ENCODE data around the gene MARCHF3.

The MARCHF3 gene

DNA sequence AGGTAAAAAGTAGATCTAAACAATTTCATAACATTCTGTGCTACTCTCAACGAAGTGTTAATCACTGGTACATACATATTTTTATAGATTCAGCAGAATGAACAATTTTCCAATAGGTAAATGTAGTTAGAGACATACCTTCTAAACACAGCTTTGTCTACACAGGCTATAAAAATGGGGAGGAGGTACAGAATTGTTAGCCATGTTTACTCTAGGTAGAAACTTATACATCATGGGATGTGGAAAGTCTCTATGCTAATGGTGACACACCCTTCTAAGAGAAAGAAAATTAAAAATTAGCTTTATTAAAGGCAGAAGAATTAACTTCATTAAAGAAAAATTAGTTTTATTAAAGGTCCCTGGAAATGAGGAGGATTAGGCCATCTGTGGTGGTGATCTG lies 31.2 kb upstream of the MARCHF3 start:
- no CpG with 5 or more reads among the region's 1 CpG for WGBS (ENCODE audit: extremely low coverage, insufficient coverage, insufficient read length)
- H4K91ac ChIP-seq (ENCODE audit: low read depth, low read length): no peak overlapping the region
- no peak overlapping the region for H4K8ac ChIP-seq (ENCODE audit: low read depth, low read length)
- H3K9ac ChIP-seq (ENCODE audit: low read length): no peak overlapping the region
- no peak overlapping the region for H2BK120ac ChIP-seq (ENCODE audit: insufficient read depth, low read length, poor library complexity)
- H3K79me2 ChIP-seq (ENCODE audit: control insufficient read depth, insufficient read depth, low read length, poor library complexity): no peaks in the 10 kb centered on the region
- H3K4me2 ChIP-seq (ENCODE audit: low read length): no peak overlapping the region
- H3K27ac ChIP-seq (ENCODE audit: low read depth, low read length): no peak overlapping the region
- no peak overlapping the region for H3K4ac ChIP-seq (ENCODE audit: low read depth, low read length)
- H3K4me1 ChIP-seq (ENCODE audit: control insufficient read depth in 1 of 2, insufficient read depth in 2 of 2, low read length in 2 of 2): no peaks in the 10 kb centered on the region
- no peak overlapping the region for H3K14ac ChIP-seq (ENCODE audit: low read length)
- DNase-seq: no peak
- no peaks in the 10 kb centered on the region for H3K79me1 ChIP-seq (ENCODE audit: low read length)
- H2BK5ac ChIP-seq (ENCODE audit: low read depth, low read length, poor library complexity): no peak overlapping the region
- H3K4me3 ChIP-seq (ENCODE audit: low read depth, low read length): no peak overlapping the region
- H2AFZ ChIP-seq (ENCODE audit: insufficient read depth, low read length, poor library complexity): no peak overlapping the region
- no peak overlapping the region for H3K23ac ChIP-seq (ENCODE audit: low read length)
- no peaks in the 10 kb centered on the region for H3K27me3 ChIP-seq (ENCODE audit: insufficient read depth, low read length)
- no peak overlapping the region for H4K12ac ChIP-seq (ENCODE audit: low read depth, low read length)
- H2AK5ac ChIP-seq (ENCODE audit: low read length): no peak overlapping the region
- no peak overlapping the region for H2BK12ac ChIP-seq (ENCODE audit: low read length)
- no peak overlapping the region for H3K18ac ChIP-seq (ENCODE audit: low read length)
- H3K9me3 ChIP-seq (ENCODE audit: insufficient read depth, low read depth, low read length): no peaks in the 10 kb centered on the region
- no peaks in the 10 kb centered on the region for H3K36me3 ChIP-seq (ENCODE audit: control insufficient read depth in 1 of 2, insufficient read depth in 2 of 2, low read length in 2 of 2)

DNA sequence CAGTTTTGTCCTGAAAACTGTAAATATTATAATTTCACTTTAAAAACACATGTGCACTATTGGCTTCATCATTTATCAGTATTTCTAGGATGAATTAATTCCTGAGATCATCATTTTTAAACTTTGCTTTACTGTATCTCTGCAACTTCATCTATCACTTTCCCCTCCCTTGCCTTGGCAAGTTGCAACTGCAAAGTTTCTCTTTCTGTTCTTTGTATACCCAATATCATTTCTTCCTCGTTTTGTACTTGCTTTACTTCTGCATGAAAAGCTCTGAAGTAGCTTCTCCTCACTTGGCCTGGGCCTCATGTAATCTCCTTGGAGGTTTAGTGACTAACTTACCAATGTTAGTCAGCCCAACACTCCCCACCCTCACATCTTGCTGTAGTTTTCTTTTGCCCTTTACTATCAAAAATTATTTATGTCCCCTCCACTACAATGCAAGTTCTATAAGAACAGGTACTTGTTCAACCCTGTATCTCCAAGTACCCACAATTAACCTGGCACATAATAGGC lies 30.2 kb upstream of the MARCHF3 start:
- H2BK120ac ChIP-seq (ENCODE audit: insufficient read depth, low read length, poor library complexity): no peak overlapping the region
- H3K36me3 ChIP-seq (ENCODE audit: control insufficient read depth in 1 of 2, insufficient read depth in 2 of 2, low read length in 2 of 2): no peaks in the 10 kb centered on the region
- DNase-seq: no peak
- H4K8ac ChIP-seq (ENCODE audit: low read depth, low read length): no peak overlapping the region
- no peak overlapping the region for H2AFZ ChIP-seq (ENCODE audit: insufficient read depth, low read length, poor library complexity)
- no peak overlapping the region for H3K14ac ChIP-seq (ENCODE audit: low read length)
- H3K9me3 ChIP-seq (ENCODE audit: insufficient read depth, low read depth, low read length): no peaks in the 10 kb centered on the region
- H3K4me2 ChIP-seq (ENCODE audit: low read length): no peak overlapping the region
- H3K23ac ChIP-seq (ENCODE audit: low read length): no peak overlapping the region
- no CpG with 5 or more reads among the region's 1 CpG for WGBS (ENCODE audit: extremely low coverage, insufficient coverage, insufficient read length)
- H3K4ac ChIP-seq (ENCODE audit: low read depth, low read length): no peak overlapping the region
- H4K12ac ChIP-seq (ENCODE audit: low read depth, low read length): no peak overlapping the region
- H4K91ac ChIP-seq (ENCODE audit: low read depth, low read length): no peak overlapping the region
- H3K18ac ChIP-seq (ENCODE audit: low read length): no peak overlapping the region
- no peak overlapping the region for H3K4me3 ChIP-seq (ENCODE audit: low read depth, low read length)
- H3K4me1 ChIP-seq (ENCODE audit: control insufficient read depth in 1 of 2, insufficient read depth in 2 of 2, low read length in 2 of 2): no peaks in the 10 kb centered on the region
- H2BK12ac ChIP-seq (ENCODE audit: low read length): no peak overlapping the region
- no peak overlapping the region for H2AK5ac ChIP-seq (ENCODE audit: low read length)
- no peak overlapping the region for H3K27ac ChIP-seq (ENCODE audit: low read depth, low read length)
- no peak overlapping the region for H2BK5ac ChIP-seq (ENCODE audit: low read depth, low read length, poor library complexity)
- H3K79me1 ChIP-seq (ENCODE audit: low read length): no peaks in the 10 kb centered on the region
- H3K27me3 ChIP-seq (ENCODE audit: insufficient read depth, low read length): no peaks in the 10 kb centered on the region
- H3K79me2 ChIP-seq (ENCODE audit: control insufficient read depth, insufficient read depth, low read length, poor library complexity): no peaks in the 10 kb centered on the region
- no peak overlapping the region for H3K9ac ChIP-seq (ENCODE audit: low read length)

DNA sequence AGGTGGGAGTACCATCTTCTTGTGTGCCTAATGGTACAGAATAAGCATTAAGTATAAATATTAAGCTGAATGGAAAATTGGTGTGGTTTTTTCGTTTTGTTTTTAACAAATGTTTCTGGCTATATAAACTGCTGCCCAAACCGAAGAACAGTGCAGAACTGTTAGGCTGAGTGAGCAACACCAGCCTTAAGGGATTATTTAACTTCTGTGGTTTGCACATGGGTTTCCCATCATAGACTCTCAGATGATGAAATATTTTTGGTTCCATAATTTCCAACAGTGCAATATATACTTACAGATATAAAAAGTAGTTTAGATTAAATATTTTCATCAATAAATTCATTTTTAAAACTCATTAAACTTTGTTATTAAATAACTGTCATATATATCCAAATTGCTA lies 26.5 kb upstream of the MARCHF3 start:
- Histone ChIP-seq H3K36me3 (ENCODE audit: control insufficient read depth in 1 of 2, insufficient read depth in 2 of 2, low read length in 2 of 2) (no peaks in the 10 kb centered on the region), H2BK120ac (ENCODE audit: insufficient read depth, low read length, poor library complexity) (no peak overlapping the region), H3K14ac (ENCODE audit: low read length) (no peak overlapping the region), H3K27ac (ENCODE audit: low read depth, low read length) (no peak overlapping the region), H3K79me1 (ENCODE audit: low read length) (no peaks in the 10 kb centered on the region), H3K4me1 (ENCODE audit: control insufficient read depth in 1 of 2, insufficient read depth in 2 of 2, low read length in 2 of 2) (no peaks in the 10 kb centered on the region), H3K27me3 (ENCODE audit: insufficient read depth, low read length) (no peaks in the 10 kb centered on the region), H4K91ac (ENCODE audit: low read depth, low read length) (no peak overlapping the region), H3K9ac (ENCODE audit: low read length) (no peak overlapping the region), H3K18ac (ENCODE audit: low read length) (no peak overlapping the region), H3K4ac (ENCODE audit: low read depth, low read length) (no peak overlapping the region), H2BK12ac (ENCODE audit: low read length) (no peak overlapping the region), H2AFZ (ENCODE audit: insufficient read depth, low read length, poor library complexity) (no peak overlapping the region), H3K9me3 (ENCODE audit: insufficient read depth, low read depth, low read length) (no peaks in the 10 kb centered on the region), H3K4me2 (ENCODE audit: low read length) (no peak overlapping the region), H3K4me3 (ENCODE audit: low read depth, low read length) (no peak overlapping the region), H4K12ac (ENCODE audit: low read depth, low read length) (no peak overlapping the region), H3K23ac (ENCODE audit: low read length) (no peak overlapping the region), H2BK5ac (ENCODE audit: low read depth, low read length, poor library complexity) (no peak overlapping the region), H4K8ac (ENCODE audit: low read depth, low read length) (no peak overlapping the region), H3K79me2 (ENCODE audit: control insufficient read depth, insufficient read depth, low read length, poor library complexity) (no peaks in the 10 kb centered on the region), H2AK5ac (ENCODE audit: low read length) (no peak overlapping the region)
- WGBS (ENCODE audit: extremely low coverage, insufficient coverage, insufficient read length): 100% methylated on average over 1 of the region's 2 CpGs
- DNase-seq: no peak

DNA sequence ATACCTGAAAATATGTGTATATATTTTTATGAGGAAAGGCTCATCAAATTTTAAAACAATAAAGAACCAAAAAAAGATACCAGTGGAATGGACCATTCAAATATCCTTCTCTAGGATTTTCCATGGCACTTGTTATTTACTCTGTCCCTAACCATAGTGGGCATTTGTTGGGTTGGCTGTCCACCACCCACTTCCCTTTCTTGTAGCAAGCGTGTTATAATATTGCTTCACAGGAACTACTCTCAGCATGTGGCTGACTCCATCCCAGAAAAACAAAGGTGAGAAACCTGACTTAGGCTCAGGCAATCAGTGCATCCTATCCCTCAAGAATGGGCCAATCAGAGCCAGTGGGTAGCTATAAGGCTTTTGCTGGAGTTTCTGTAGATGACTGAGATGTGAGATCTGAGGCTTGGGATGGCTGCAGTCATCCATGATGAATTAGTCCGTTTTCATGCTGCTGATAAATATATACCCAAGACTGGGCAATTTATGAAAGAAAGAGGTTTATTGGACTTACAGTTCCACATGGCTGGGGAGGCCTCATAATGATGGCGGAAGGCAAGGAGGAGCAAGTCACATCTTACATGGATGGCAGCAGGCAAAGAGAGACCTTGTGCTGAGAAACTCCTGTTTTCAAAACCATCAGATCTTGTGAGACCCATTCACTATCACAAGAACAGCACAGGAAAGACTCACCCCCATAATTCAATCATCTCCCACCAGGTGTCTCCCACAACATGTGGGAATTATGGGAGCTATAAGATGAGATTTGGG lies 25.7 kb upstream of the MARCHF3 start:
- Histone ChIP-seq H3K9ac (ENCODE audit: low read length) (no peak overlapping the region), H3K79me1 (ENCODE audit: low read length) (no peaks in the 10 kb centered on the region), H3K27ac (ENCODE audit: low read depth, low read length) (no peak overlapping the region), H2AFZ (ENCODE audit: insufficient read depth, low read length, poor library complexity) (no peak overlapping the region), H3K4ac (ENCODE audit: low read depth, low read length) (no peak overlapping the region), H3K18ac (ENCODE audit: low read length) (no peak overlapping the region), H3K23ac (ENCODE audit: low read length) (no peak overlapping the region), H3K4me1 (ENCODE audit: control insufficient read depth in 1 of 2, insufficient read depth in 2 of 2, low read length in 2 of 2) (no peaks in the 10 kb centered on the region), H2BK5ac (ENCODE audit: low read depth, low read length, poor library complexity) (no peak overlapping the region), H4K8ac (ENCODE audit: low read depth, low read length) (no peak overlapping the region), H3K79me2 (ENCODE audit: control insufficient read depth, insufficient read depth, low read length, poor library complexity) (no peaks in the 10 kb centered on the region), H3K4me3 (ENCODE audit: low read depth, low read length) (no peak overlapping the region), H3K14ac (ENCODE audit: low read length) (no peak overlapping the region), H4K12ac (ENCODE audit: low read depth, low read length) (no peak overlapping the region), H3K4me2 (ENCODE audit: low read length) (no peak overlapping the region), H2BK120ac (ENCODE audit: insufficient read depth, low read length, poor library complexity) (no peak overlapping the region), H3K36me3 (ENCODE audit: control insufficient read depth in 1 of 2, insufficient read depth in 2 of 2, low read length in 2 of 2) (no peaks in the 10 kb centered on the region), H3K27me3 (ENCODE audit: insufficient read depth, low read length) (no peaks in the 10 kb centered on the region), H2BK12ac (ENCODE audit: low read length) (no peak overlapping the region), H2AK5ac (ENCODE audit: low read length) (no peak overlapping the region), H3K9me3 (ENCODE audit: insufficient read depth, low read depth, low read length) (no peaks in the 10 kb centered on the region), H4K91ac (ENCODE audit: low read depth, low read length) (no peak overlapping the region)
- WGBS (ENCODE audit: extremely low coverage, insufficient coverage, insufficient read length): no CpG with 5 or more reads among the region's 3 CpGs
- no peak for DNase-seq
